PC-3 (cell line): Measurements from ENCODE around the gene PASK. TPM values are rescaled to one million over a fixed set of nuclear protein-coding genes. Genes with fewer than 3 reads are reported as not detected.

Experiments used
- ATAC-seq: fragments of 200-7000 bp; cut with Tn5 transposase; 2 replicates; pipeline ENCODE4 v1.9.1; 2020; ENCODE audit warnings: mild to moderate bottlenecking, moderate library complexity
- BruUV-seq: library from RNA; stranded (reverse); fragments of 400-500 nt; replicated peaks from 2 replicates; lab custom pipeline; 2021; lab: Mats Ljungman, UMichigan
- CTCF ChIA-PET: fragments of 300-600 bp; sonication (Branson Sonifier 250); formaldehyde crosslinking; loops from one replicate; lab custom pipeline; 2022; ENCODE audit warnings: antibody characterized with exemption; lab: Charles Lee
- POLR2A ChIA-PET: fragments of 300-600 bp; sonication (Branson Sonifier 250); formaldehyde crosslinking; loops from one replicate; lab custom pipeline; 2022; ENCODE audit warnings: antibody characterized with exemption; ENCODE audit not compliant: unreplicated experiment; lab: Charles Lee
- DNase-seq: peaks from one replicate; pipeline ENCODE4 v3.0.0-alpha.2; 2015
- H2AFZ ChIP-seq: fragments of 300-600 bp; sonication (generic); 2 replicates; pipeline ENCODE4 v1.6.0; 2016; ENCODE audit warnings: antibody characterized with exemption, low read length
- H3F3A ChIP-seq: fragments of 300-600 bp; sonication (generic); one replicate; pipeline ENCODE4 v1.6.0; 2017; ENCODE audit warnings: antibody characterized with exemption, low read length, control low read depth, mild to moderate bottlenecking; ENCODE audit not compliant: unreplicated experiment
- H3K27ac ChIP-seq: fragments of 300-600 bp; sonication (generic); 2 replicates; pipeline ENCODE4 v1.5.1; 2016; ENCODE audit warnings: mild to moderate bottlenecking, low read length
- H3K27me3 ChIP-seq: fragments of 300-600 bp; sonication (generic); 2 replicates; pipeline ENCODE4 v1.6.1; 2016; ENCODE audit warnings: low read length, mixed read lengths
- H3K36me3 ChIP-seq: fragments of 300-600 bp; sonication (generic); 2 replicates; pipeline ENCODE4 v1.6.1; 2016; ENCODE audit warnings: low read depth, mixed run types, low read length, mixed read lengths
- H3K4me1 ChIP-seq: fragments of 300-600 bp; sonication (generic); 2 replicates; pipeline ENCODE4 v1.5.1; 2016; ENCODE audit warnings: low read length; ENCODE audit not compliant: insufficient read depth
- H3K4me2 ChIP-seq: fragments of 300-600 bp; sonication (generic); 2 replicates; pipeline ENCODE4 v1.6.0; 2016; ENCODE audit warnings: low read length
- H3K4me3 ChIP-seq: fragments of 300-600 bp; sonication (generic); 2 replicates; pipeline ENCODE4 v1.5.1; 2016; ENCODE audit warnings: mild to moderate bottlenecking, low read length, mixed read lengths
- H3K79me2 ChIP-seq: fragments of 300-600 bp; sonication (generic); 2 replicates; pipeline ENCODE4 v1.6.1; 2017; ENCODE audit warnings: low read length, mixed read lengths
- H3K9ac ChIP-seq: fragments of 300-600 bp; sonication (generic); 2 replicates; pipeline ENCODE4 v1.6.0; 2016; ENCODE audit warnings: mild to moderate bottlenecking, low read length
- H3K9me2 ChIP-seq: fragments of 300-600 bp; sonication (generic); replicated peaks from 2 replicates; pipeline ENCODE4 v1.6.1; 2016; ENCODE audit warnings: mixed run types, low read length, mixed read lengths
- H3K9me3 ChIP-seq: fragments of 300-600 bp; sonication (generic); 2 replicates; pipeline ENCODE4 v1.6.1; 2016; ENCODE audit warnings: low read length, mixed read lengths
- H4K20me1 ChIP-seq: fragments of 300-600 bp; sonication (generic); 2 replicates; pipeline ENCODE4 v1.6.1; 2016; ENCODE audit warnings: low read length, mixed read lengths
- CTCF ChIP-seq: fragments of 300-600 bp; sonication (generic); conservative IDR thresholded peaks from 2 replicates; pipeline ENCODE4 v1.5.1; 2017; ENCODE audit warnings: antibody characterized with exemption, low read depth, mild to moderate bottlenecking, low read length
- EZH2 ChIP-seq: fragments of 300-600 bp; sonication (generic); IDR thresholded peaks from one replicate; pipeline ENCODE4 v1.6.1; 2017; ENCODE audit warnings: antibody characterized with exemption, mild to moderate bottlenecking, low read length; ENCODE audit not compliant: unreplicated experiment
- EZH2phosphoT487 ChIP-seq: fragments of 300-600 bp; sonication (generic); IDR thresholded peaks from 2 replicates; pipeline ENCODE4 v1.6.1; 2018; ENCODE audit warnings: mild to moderate bottlenecking, antibody characterized with exemption, low read length, borderline replicate concordance
- intact Hi-C: fragments of 100-400 bp; cut with micrococcal nuclease; formaldehyde crosslinking; loops from 2 replicates; pipeline ENCODE4 v1.9.0; 2023
- total RNA-seq: library from RNA; depleted of rRNA; stranded (reverse); fragments of >200 nt; gene quantifications from 2 replicates; pipeline ENCODE4 v1.2.3, GENCODE V29; 2014

Gene PASK
- total RNA-seq, 1 experiment from 2014 or later = 4.1 TPM

- ChIA-PET POLR2A (no interaction called here), CTCF (no interaction called here)
- no TSS peak for BruUV-seq
- no peak overlapping the region for H3K4me2 ChIP-seq
- intact Hi-C loops = no loop called here
- H3K4me3 ChIP-seq = no peak overlapping the region
- no peaks in the 10 kb centered on the region for H3K4me1 ChIP-seq
- ATAC-seq = no peak
- H3K9me3 ChIP-seq = no peaks in the 10 kb centered on the region
- H3F3A ChIP-seq = no peaks in the 10 kb centered on the region
- DNase-seq = no peak
- H3K27me3 ChIP-seq = no peaks in the 10 kb centered on the region
- TF ChIP-seq CTCF = no peak
- TF ChIP-seq EZH2phosphoT487 = no peak
- no peak for TF ChIP-seq EZH2
- no peaks in the 10 kb centered on the region for H3K79me2 ChIP-seq
- no peak overlapping the region for H3K27ac ChIP-seq
- no peaks in the 10 kb centered on the region for H3K9me2 ChIP-seq
- H3K36me3 ChIP-seq = no peaks in the 10 kb centered on the region
- no peaks in the 10 kb centered on the region for H4K20me1 ChIP-seq
- no peak overlapping the region for H3K9ac ChIP-seq
- H2AFZ ChIP-seq = no peak overlapping the region
These were observed 39.8 kb downstream of the PASK start for GRCh38 chr2:241109210-241110088.

- TF ChIP-seq CTCF (no peak), EZH2phosphoT487 (no peak), EZH2 (no peak)
- H3K9ac ChIP-seq = no peak overlapping the region
- CTCF ChIA-PET = no interaction called here
These were observed 40.7 kb downstream of the PASK start for GRCh38 chr2:241108271-241109209.

More at GRCh38 chr2:241108271-241109209, 40.7 kb downstream of the PASK start:
- intact Hi-C loops = no loop called here
- no peaks in the 10 kb centered on the region for H3K79me2 ChIP-seq
- no peak overlapping the region for H2AFZ ChIP-seq
- no TSS peak for BruUV-seq
- no peaks in the 10 kb centered on the region for H3K4me1 ChIP-seq
- H3K9me3 ChIP-seq = no peaks in the 10 kb centered on the region
- H3K27me3 ChIP-seq = no peaks in the 10 kb centered on the region
- H3K9me2 ChIP-seq = no peaks in the 10 kb centered on the region
- no peaks in the 10 kb centered on the region for H4K20me1 ChIP-seq
- DNase-seq (no peak), ATAC-seq (no peak)
- H3K36me3 ChIP-seq = no peaks in the 10 kb centered on the region
- H3F3A ChIP-seq = no peaks in the 10 kb centered on the region
- no peak overlapping the region for H3K4me3 ChIP-seq
- H3K27ac ChIP-seq = no peak overlapping the region
- H3K4me2 ChIP-seq = no peak overlapping the region
- POLR2A ChIA-PET = no interaction called here
